Activated CD8-positive, alpha-beta memory T cell treated with anti-CD3 and anti-CD28 coated beads for 1 hour (primary cell): ENCODE measurements around the gene TMC5.
"Not testable (repeated sequence)": the region's sequence is repeated elsewhere in the genome, so short reads cannot be mapped to it uniquely, and the experiment has no call there.

Source experiments
- DNase-seq, 2 donors: peaks; one replicate each; pipeline ENCODE4 v3.0.0-alpha.2; 2020; ENCODE audit warnings: low read depth in 1 of 2; ENCODE audit errors: extremely low read depth in 1 of 2

The TMC5 gene

GRCh38 chr16:19525385-19525723 lies 107.7 kb downstream of the TMC5 start:
- no peak for DNase-seq

DNA sequence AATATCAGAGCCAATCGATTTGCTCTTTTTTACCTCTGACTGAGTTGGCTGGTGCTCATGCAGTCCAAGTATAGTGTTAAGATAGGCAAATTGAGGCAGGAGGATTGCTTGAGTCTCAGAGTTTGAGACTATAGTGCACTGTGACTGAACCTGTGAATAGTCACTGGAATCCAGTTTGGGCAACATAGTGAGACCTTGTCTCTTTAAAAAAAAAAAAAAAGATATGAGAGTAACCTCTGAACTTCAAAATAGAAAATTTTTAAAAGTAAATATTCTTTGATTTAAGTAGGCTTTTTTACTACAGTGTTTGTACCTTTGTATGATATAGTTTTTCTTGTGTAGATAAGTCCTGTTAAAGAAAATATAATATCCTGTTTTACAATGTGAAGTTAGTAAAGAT lies 109.5 kb downstream of the TMC5 start:
- no peak for DNase-seq

GRCh38 chr16:19528666-19529065 lies 111.0 kb downstream of the TMC5 start:
- no peak for DNase-seq

DNA sequence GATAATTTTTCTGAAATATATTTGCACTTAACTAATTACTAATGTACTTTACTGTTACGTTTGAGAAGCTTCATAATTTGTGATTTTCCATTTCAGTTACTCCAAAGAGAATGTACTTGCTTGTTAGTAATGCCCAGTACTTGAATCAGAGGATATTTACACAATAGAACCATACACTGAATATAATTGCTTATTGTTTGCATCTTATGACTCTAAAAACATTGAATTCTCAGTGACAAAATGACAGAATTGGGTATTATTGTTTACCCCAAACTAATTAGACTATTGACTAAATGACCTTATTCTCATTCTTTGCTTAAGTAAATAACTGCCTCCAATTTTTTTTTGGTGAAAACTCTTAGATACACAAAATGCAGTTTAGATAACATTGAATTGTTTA lies 114.9 kb downstream of the TMC5 start:
- DNase-seq: no peak

- DNase-seq: no peak
These were observed 122.7 kb downstream of the TMC5 start for GRCh38 chr16:19540241-19540970.

DNA sequence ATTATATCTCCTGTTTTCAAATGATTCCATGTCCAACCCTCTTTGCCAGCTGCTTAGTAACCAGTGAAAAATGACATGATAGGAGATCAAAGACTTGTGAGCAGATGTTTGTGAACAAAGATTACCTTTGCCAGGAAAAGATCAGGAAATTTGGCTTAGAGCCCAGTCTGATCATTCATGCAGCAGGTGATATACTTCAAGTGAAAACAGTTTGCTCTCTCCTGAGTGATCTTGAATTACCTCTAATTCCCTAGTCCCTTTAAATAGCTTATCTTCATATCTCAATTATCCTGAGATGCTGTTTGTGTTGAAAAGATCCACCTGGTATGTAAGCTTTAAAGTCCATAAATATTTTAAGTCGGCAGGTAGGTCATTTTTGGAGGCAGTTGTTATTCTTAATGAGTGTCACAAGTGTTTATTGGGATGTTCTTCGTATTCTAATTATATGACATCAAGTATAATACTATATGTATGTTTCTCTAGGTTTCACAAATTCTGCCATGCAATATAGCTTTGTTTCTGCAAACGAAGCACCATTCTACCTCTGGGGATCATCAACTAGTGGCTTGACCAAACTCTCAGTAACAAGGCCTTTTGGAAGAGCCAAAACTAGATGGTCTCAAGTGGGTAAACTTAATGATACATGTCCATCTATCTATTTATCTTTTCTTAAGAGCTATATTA lies 124.6 kb downstream of the TMC5 start:
- no peak for DNase-seq

DNA sequence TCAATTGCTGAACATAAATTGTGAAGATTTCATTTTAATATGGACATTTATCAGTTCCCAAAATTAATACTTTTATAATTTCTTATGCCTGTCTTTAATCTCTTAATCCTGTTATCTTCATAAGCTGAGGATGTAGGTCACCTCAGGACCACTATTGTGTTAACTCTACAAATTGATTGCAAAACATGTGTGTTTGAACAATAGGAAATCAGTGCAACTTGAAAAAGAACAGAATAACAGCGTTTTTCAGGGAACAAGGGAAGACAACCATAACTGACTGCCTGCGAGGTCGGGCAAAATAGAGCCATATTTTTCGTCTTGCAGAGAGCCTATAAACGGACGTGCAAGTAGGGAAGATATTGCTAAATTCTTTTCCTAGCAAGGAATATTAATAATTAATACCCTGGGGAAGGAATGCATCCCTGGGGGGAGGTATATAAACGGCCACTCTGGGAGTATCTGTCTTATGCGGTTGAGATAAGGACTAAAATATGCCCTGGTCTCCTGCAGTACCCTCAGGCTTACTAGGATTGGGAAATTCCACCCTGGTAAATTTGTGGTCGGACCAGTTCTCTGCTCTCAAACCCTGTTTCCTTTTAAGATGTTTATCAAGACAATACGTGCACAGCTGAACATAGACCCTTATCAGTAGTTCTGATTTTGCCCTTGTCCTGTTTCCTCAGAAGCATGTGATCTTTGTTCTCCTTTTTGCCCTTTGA lies 125.8 kb downstream of the TMC5 start:
- not testable (repeated sequence) for DNase-seq

DNA sequence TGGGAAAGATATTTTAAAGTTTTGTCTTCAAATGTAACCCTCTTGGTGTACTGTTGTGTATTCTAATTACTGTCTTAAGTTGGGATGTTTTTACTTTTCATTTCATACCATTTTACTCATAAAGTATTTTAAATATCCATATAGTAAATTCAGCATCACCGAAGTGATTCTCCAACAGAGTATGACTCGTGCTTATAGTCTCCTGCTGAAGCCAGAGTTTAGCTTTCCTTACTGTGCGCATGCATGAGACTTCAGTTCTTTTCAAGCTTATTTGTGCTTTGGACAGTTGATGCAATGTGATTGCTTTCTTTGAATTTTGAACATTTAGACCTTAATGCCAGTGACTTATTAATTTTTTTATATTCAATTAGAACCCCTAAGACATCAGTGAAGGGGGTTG lies 130.5 kb downstream of the TMC5 start:
- DNase-seq: no peak
